HG02610 (cell line): ENCODE data around the gene NRGN.

ENCODE experiments used
- ATAC-seq: cut with Tn5 transposase; IDR thresholded peaks from one replicate; pipeline ENCODE4 v1.9.1; 2021; ENCODE audit warnings: mild to moderate bottlenecking, moderate library complexity; ENCODE audit not compliant: unreplicated experiment

The NRGN gene

GRCh38 chr11:124779568-124779967, 39.8 kb downstream of the NRGN start:
- ATAC-seq = no peak

GRCh38 chr11:124783002-124783401, 43.3 kb downstream of the NRGN start:
- ATAC-seq = no peak

- ATAC-seq = no peak
Measured at GRCh38 chr11:124784051-124784450, 44.3 kb downstream of the NRGN start.

- ATAC-seq = no peak
Measured at GRCh38 chr11:124788521-124788920, 48.8 kb downstream of the NRGN start.

GRCh38 chr11:124791626-124792341, 52.0 kb downstream of the NRGN start:
- ATAC-seq = peak; percentile 71

- no peak for ATAC-seq
Measured at GRCh38 chr11:124793466-124794278, 53.9 kb downstream of the NRGN start.

GRCh38 chr11:124796312-124796711, 56.6 kb downstream of the NRGN start:
- no peak for ATAC-seq
